Astrocyte of the hippocampus (primary cell): ENCODE data around the gene LMAN2.
A peak's percentile ranks its signal among the peaks of the same experiment; 100 is the strongest.

Experiments used
- DNase-seq: peaks from one replicate; pipeline ENCODE4 v3.0.0; 2011; ENCODE audit warnings: low read depth, low spot score

The LMAN2 gene

GRCh38 chr5:177351392-177352329 lies at the start of gene LMAN2:
Gene LMAN2, minus strand, starts transcription at chr5:177351668. Its CDS starts 21 bp downstream, at chr5:177351647.
- peak; percentile 98 for DNase-seq

GRCh38 chr5:177399997-177400868 lies 48.8 kb upstream of the LMAN2 start, which contains the start of gene PFN3:
Gene PFN3, minus strand, starts transcription at chr5:177400661. Its CDS starts 85 bp downstream, at chr5:177400576.
- DNase-seq, result peak; percentile 48

- DNase-seq, result no peak
Observed at GRCh38 chr5:177397875-177398390, 46.5 kb upstream of the LMAN2 start.

- no peak for DNase-seq
Observed at GRCh38 chr5:177396807-177397206, 45.3 kb upstream of the LMAN2 start.

GRCh38 chr5:177396078-177396477 lies 44.6 kb upstream of the LMAN2 start:
- no peak for DNase-seq

GRCh38 chr5:177393990-177394389 lies 42.5 kb upstream of the LMAN2 start:
- DNase-seq, result no peak

GRCh38 chr5:177393206-177393765 lies 41.8 kb upstream of the LMAN2 start:
- DNase-seq, result no peak

- DNase-seq, result no peak
Observed at GRCh38 chr5:177392765-177393164, 41.3 kb upstream of the LMAN2 start.

- DNase-seq, result peak; percentile 93
Observed at GRCh38 chr5:177390363-177391300, 39.2 kb upstream of the LMAN2 start.

- DNase-seq, result peak; percentile 79
Observed at GRCh38 chr5:177389241-177390169, 38.0 kb upstream of the LMAN2 start.

- DNase-seq, result no peak
Observed at GRCh38 chr5:177388521-177389052, 37.1 kb upstream of the LMAN2 start.

- DNase-seq, result no peak
Observed at GRCh38 chr5:177387405-177387804, 35.9 kb upstream of the LMAN2 start.

GRCh38 chr5:177386542-177386941 lies 35.1 kb upstream of the LMAN2 start:
- DNase-seq, result no peak

- DNase-seq, result no peak
Observed at GRCh38 chr5:177385720-177386119, 34.3 kb upstream of the LMAN2 start.

- no peak for DNase-seq
Observed at GRCh38 chr5:177384134-177384533, 32.7 kb upstream of the LMAN2 start, which contains the start of gene SLC34A1. Gene SLC34A1, plus strand, starts transcription at chr5:177384434. Its CDS starts 1,308 bp downstream, at chr5:177385742.

GRCh38 chr5:177383181-177383580 lies 31.7 kb upstream of the LMAN2 start:
- DNase-seq, result no peak

GRCh38 chr5:177382423-177383029 lies 31.1 kb upstream of the LMAN2 start:
- DNase-seq, result peak; percentile 54

GRCh38 chr5:177380805-177381126 lies 29.3 kb upstream of the LMAN2 start:
- DNase-seq, result no peak
